Neural cell (in vitro differentiated cells): ENCODE measurements around the gene GCN1.

Source experiments
- EP300 ChIP-seq: fragments of 450-650 bp; conservative IDR thresholded peaks from 2 replicates; pipeline ENCODE4 v1.6.1; 2014; ENCODE audit warnings: antibody characterized with exemption, mild to moderate bottlenecking, moderate library complexity; ENCODE audit not compliant: poor library complexity, severe bottlenecking
- EZH2 ChIP-seq: fragments of 200-600, 300-800 bp; shearing (Covaris generic), sonication (generic); IDR thresholded peaks from 2 replicates; pipeline ENCODE4 v1.6.1; 2014; ENCODE audit warnings: antibody characterized with exemption, low read length, borderline replicate concordance, mild to moderate bottlenecking; ENCODE audit not compliant: insufficient read depth, poor library complexity, severe bottlenecking
- POLR2AphosphoS5 ChIP-seq: IDR thresholded peaks from 2 replicates; pipeline ENCODE4 v1.6.1; 2012
- RAD21 ChIP-seq: fragments of 450-650 bp; conservative IDR thresholded peaks from 2 replicates; pipeline ENCODE4 v1.6.1; 2014; ENCODE audit warnings: antibody characterized with exemption, mild to moderate bottlenecking, moderate library complexity
- SMC3 ChIP-seq: fragments of 450-650 bp; conservative IDR thresholded peaks from 2 replicates; pipeline ENCODE4 v1.6.1; 2014; ENCODE audit warnings: antibody characterized with exemption, mild to moderate bottlenecking, moderate library complexity; ENCODE audit not compliant: poor library complexity
- TAF1 ChIP-seq: IDR thresholded peaks from 2 replicates; pipeline ENCODE4 v1.6.1; 2012; ENCODE audit warnings: low read depth
- TF ChIP-seq, protein P1 (sequence below): fragments of 450-650 bp; IDR thresholded peaks from 2 replicates; pipeline ENCODE4 v1.5.1; 2014; ENCODE audit warnings: antibody characterized with exemption, mild to moderate bottlenecking, moderate library complexity; ENCODE audit not compliant: poor library complexity, severe bottlenecking
- TF ChIP-seq, protein P2 (sequence below): IDR thresholded peaks from 2 replicates; pipeline ENCODE4 v1.6.1; 2012; ENCODE audit warnings: borderline replicate concordance

DNA sequence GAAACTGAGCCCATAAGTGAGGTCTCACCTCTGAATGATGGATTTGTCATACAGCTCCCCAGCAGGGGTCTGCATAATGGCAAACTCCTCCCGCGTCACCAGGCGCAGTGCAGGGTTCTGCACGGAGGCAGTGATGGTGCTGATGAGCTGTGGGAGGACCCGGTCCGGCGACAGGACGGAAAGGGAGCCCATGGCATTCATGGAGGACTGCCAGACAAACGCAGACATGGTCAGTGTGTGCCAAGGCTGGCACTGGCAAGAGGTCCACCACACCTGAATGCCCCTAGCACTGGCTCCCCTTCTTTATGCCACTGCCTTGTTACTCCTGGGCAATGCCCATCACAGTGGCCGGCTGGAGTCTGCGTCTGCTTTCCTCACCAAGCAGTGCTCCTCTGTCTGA lies 32.7 kb downstream of the GCN1 start:
- TF ChIP-seq, protein P1, sequence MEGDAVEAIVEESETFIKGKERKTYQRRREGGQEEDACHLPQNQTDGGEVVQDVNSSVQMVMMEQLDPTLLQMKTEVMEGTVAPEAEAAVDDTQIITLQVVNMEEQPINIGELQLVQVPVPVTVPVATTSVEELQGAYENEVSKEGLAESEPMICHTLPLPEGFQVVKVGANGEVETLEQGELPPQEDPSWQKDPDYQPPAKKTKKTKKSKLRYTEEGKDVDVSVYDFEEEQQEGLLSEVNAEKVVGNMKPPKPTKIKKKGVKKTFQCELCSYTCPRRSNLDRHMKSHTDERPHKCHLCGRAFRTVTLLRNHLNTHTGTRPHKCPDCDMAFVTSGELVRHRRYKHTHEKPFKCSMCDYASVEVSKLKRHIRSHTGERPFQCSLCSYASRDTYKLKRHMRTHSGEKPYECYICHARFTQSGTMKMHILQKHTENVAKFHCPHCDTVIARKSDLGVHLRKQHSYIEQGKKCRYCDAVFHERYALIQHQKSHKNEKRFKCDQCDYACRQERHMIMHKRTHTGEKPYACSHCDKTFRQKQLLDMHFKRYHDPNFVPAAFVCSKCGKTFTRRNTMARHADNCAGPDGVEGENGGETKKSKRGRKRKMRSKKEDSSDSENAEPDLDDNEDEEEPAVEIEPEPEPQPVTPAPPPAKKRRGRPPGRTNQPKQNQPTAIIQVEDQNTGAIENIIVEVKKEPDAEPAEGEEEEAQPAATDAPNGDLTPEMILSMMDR, result no peak
- TF ChIP-seq TAF1, result no peak
- TF ChIP-seq, protein P2, sequence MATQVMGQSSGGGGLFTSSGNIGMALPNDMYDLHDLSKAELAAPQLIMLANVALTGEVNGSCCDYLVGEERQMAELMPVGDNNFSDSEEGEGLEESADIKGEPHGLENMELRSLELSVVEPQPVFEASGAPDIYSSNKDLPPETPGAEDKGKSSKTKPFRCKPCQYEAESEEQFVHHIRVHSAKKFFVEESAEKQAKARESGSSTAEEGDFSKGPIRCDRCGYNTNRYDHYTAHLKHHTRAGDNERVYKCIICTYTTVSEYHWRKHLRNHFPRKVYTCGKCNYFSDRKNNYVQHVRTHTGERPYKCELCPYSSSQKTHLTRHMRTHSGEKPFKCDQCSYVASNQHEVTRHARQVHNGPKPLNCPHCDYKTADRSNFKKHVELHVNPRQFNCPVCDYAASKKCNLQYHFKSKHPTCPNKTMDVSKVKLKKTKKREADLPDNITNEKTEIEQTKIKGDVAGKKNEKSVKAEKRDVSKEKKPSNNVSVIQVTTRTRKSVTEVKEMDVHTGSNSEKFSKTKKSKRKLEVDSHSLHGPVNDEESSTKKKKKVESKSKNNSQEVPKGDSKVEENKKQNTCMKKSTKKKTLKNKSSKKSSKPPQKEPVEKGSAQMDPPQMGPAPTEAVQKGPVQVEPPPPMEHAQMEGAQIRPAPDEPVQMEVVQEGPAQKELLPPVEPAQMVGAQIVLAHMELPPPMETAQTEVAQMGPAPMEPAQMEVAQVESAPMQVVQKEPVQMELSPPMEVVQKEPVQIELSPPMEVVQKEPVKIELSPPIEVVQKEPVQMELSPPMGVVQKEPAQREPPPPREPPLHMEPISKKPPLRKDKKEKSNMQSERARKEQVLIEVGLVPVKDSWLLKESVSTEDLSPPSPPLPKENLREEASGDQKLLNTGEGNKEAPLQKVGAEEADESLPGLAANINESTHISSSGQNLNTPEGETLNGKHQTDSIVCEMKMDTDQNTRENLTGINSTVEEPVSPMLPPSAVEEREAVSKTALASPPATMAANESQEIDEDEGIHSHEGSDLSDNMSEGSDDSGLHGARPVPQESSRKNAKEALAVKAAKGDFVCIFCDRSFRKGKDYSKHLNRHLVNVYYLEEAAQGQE, result no peak
- TF ChIP-seq RAD21, result no peak
- no peak for TF ChIP-seq EZH2
- no peak for TF ChIP-seq POLR2AphosphoS5
- TF ChIP-seq EP300, result no peak
- no peak for TF ChIP-seq SMC3
